Activated naive CD8-positive, alpha-beta T cell (primary cell): ENCODE results near the gene ASB5.
"Not testable (repeated sequence)": the region's sequence is repeated elsewhere in the genome, so short reads cannot be mapped to it uniquely, and the experiment has no call there.

Source experiments
- H3K27ac Mint-ChIP-seq: one replicate; pipeline ENCODE4 v1.8.0; 2021; ENCODE audit warnings: mixed read lengths
- H3K27me3 Mint-ChIP-seq: one replicate; pipeline ENCODE4 v1.8.0; 2021; ENCODE audit warnings: mixed read lengths
- H3K36me3 Mint-ChIP-seq: one replicate; pipeline ENCODE4 v1.8.0; 2021; ENCODE audit warnings: mixed read lengths
- H3K4me1 Mint-ChIP-seq: one replicate; pipeline ENCODE4 v1.8.0; 2021; ENCODE audit warnings: low read depth, mixed read lengths
- H3K4me3 Mint-ChIP-seq: one replicate; pipeline ENCODE4 v1.8.0; 2021; ENCODE audit warnings: mild to moderate bottlenecking, mixed read lengths
- H3K9me3 Mint-ChIP-seq: one replicate; pipeline ENCODE4 v1.8.0; 2021; ENCODE audit warnings: low read depth, mixed read lengths

The ASB5 gene

GRCh38 chr4:176212351-176212750 is 56.7 kb downstream of the ASB5 start:
- not testable (repeated sequence) for H3K27ac Mint-ChIP-seq

GRCh38 chr4:176210579-176211296 is 58.3 kb downstream of the ASB5 start:
- no peak overlapping the region for H3K27ac Mint-ChIP-seq
- H3K4me1 Mint-ChIP-seq = no peaks in the 10 kb centered on the region
- H3K27me3 Mint-ChIP-seq = peaks cover 19% of the 10 kb centered on the region
- no peaks in the 10 kb centered on the region for H3K36me3 Mint-ChIP-seq
- H3K4me3 Mint-ChIP-seq = no peak overlapping the region
- H3K9me3 Mint-ChIP-seq = no peaks in the 10 kb centered on the region

More at GRCh38 chr4:176212351-176212750, 56.7 kb downstream of the ASB5 start:
- not testable (repeated sequence) for H3K4me3 Mint-ChIP-seq, H3K36me3 Mint-ChIP-seq, H3K27me3 Mint-ChIP-seq, H3K9me3 Mint-ChIP-seq, H3K4me1 Mint-ChIP-seq

- Mint-ChIP-seq H3K27me3 (peaks cover 19% of the 10 kb centered on the region), H3K9me3 (no peaks in the 10 kb centered on the region), H3K36me3 (no peaks in the 10 kb centered on the region), H3K27ac (no peak overlapping the region), H3K4me1 (no peaks in the 10 kb centered on the region), H3K4me3 (no peak overlapping the region)
Observed at GRCh38 chr4:176210101-176210500, 58.9 kb downstream of the ASB5 start.

DNA sequence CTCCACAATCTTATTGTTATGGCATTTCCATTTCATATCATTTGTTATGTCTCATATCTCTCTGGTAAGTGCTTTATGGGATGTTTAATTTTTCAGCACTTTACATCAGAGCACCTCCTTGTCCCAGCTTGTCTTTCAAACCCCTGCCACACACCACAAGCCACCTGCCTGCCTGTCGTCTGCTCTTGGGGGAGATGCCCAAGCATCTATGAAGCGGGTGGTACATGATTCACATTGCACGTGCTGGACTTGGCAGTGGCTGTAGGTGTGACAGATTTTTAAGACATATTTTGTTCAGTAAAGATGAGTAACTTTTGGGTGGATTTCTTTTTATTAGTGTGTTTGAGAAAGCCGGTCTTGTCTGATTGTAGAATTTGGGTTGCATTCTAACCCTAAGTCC is 59.5 kb downstream of the ASB5 start:
- Mint-ChIP-seq H3K27ac (no peak overlapping the region), H3K4me3 (no peak overlapping the region), H3K9me3 (no peaks in the 10 kb centered on the region), H3K4me1 (no peaks in the 10 kb centered on the region), H3K27me3 (peaks cover 19% of the 10 kb centered on the region), H3K36me3 (no peaks in the 10 kb centered on the region)

DNA sequence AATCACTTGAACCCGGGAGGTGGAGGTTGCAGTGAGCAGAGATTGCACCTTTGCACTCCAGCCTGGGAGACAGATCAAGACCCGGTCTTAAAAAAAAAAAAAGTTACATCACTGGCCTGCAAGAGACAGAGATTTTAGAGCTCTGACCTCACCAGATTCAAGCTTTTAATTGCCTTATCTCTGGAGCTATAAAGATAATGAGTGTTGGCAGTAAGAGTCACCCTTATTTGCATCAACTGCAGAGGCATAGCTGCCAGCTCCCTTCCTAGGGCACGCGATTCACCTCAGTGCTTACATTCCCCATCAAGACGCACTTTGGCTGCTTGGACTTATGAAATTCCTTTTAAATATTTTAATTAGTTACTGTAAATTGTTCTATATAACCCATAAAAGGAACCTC is 61.2 kb downstream of the ASB5 start:
- Mint-ChIP-seq H3K4me3 (no peak overlapping the region), H3K36me3 (no peaks in the 10 kb centered on the region), H3K27ac (no peak overlapping the region), H3K4me1 (no peaks in the 10 kb centered on the region), H3K9me3 (no peaks in the 10 kb centered on the region), H3K27me3 (peaks cover 19% of the 10 kb centered on the region)

- Mint-ChIP-seq H3K4me1 (no peaks in the 10 kb centered on the region), H3K27me3 (peaks cover 17% of the 10 kb centered on the region), H3K36me3 (no peaks in the 10 kb centered on the region), H3K27ac (no peak overlapping the region), H3K9me3 (no peaks in the 10 kb centered on the region), H3K4me3 (no peak overlapping the region)
Observed at GRCh38 chr4:176205299-176205698, 63.7 kb downstream of the ASB5 start.

- Mint-ChIP-seq H3K27ac (no peak overlapping the region), H3K9me3 (no peaks in the 10 kb centered on the region), H3K27me3 (no peaks in the 10 kb centered on the region), H3K36me3 (peaks cover 7% of the 10 kb centered on the region), H3K4me3 (no peak overlapping the region), H3K4me1 (peaks cover 25% of the 10 kb centered on the region)
Observed at GRCh38 chr4:176198316-176198903, 70.6 kb downstream of the ASB5 start.

DNA sequence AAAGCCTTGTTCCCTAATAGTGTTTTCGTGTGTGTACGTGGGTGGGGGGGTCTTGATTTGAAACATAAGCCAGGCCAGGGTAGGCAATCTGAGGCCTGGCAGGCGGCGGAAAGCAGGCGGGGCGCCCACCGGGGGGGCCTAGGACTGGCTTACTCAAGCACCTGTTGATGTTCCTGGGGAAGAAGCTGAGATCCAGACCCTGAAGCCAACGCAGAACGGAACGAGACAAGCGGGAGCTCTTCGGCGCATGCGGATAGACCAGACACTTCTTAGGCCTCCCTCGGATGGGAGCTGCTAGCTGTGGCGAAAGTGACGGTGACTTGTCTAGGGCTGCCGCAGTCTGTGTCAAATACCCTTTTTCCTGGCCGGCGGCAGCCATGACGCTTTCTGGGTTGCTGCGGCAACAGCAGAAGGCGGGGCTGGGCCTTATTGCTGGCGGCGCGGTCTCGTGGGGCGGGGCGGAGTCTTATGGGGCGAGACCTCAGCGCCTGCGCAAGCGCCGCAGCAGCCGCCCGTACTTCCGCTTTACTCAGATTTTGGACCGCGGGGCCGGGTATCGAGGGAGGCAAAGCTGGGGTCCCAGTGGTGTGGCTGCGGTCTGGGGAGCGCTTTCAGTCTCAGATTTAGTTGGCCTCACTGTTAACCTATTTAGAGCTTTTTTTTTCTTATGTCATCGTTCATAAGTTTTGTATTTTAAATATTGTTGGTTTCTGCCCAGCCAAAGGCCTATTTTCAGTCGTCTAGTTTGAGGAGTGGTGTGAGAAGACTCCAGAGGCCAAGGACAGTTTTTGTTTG is 73.6 kb downstream of the ASB5 start, which contains the start of gene SPATA4:
SPATA4 (minus strand) TSS at position 402 of the 795 bp plus-strand sequence; CDS start at position 379, 23 bp downstream.
- peaks cover 11% of the 10 kb centered on the region for H3K27me3 Mint-ChIP-seq
- peak within 1 kb of the TSS; percentile 92 for H3K27ac Mint-ChIP-seq
- H3K36me3 Mint-ChIP-seq = peaks cover 7% of the 10 kb centered on the region
- peaks cover 33% of the 10 kb centered on the region for H3K4me1 Mint-ChIP-seq
- H3K9me3 Mint-ChIP-seq = no peaks in the 10 kb centered on the region
- peak within 1 kb of the TSS; percentile 86 for H3K4me3 Mint-ChIP-seq

- Mint-ChIP-seq H3K4me3 (peak overlapping the region; percentile 75), H3K36me3 (peaks cover 7% of the 10 kb centered on the region), H3K9me3 (no peaks in the 10 kb centered on the region)
Observed at GRCh38 chr4:176193938-176194337, 75.1 kb downstream of the ASB5 start.

DNA sequence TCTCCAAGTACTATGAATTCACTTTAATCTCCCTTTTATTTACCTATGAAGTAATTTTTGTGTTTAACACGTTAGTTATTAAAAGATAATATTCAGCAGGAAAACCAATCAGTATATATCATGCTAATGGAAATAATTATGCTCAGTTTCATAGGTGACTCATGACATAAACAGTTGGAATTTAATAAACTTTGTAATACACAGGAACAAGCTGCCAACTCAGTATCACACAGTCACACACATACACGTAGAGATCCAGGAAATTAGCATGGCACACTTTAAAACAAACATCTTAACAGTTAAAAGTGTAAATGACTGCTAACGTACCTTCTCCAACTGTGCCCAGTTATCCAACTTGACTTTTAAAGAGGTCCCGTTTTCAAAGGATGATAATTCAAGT is 75.9 kb downstream of the ASB5 start:
- Mint-ChIP-seq H3K4me3 (peak overlapping the region; percentile 49), H3K36me3 (peaks cover 7% of the 10 kb centered on the region), H3K9me3 (no peaks in the 10 kb centered on the region), H3K27me3 (peaks cover 19% of the 10 kb centered on the region), H3K4me1 (peaks cover 37% of the 10 kb centered on the region), H3K27ac (peak overlapping the region; percentile 92)

More at GRCh38 chr4:176193938-176194337, 75.1 kb downstream of the ASB5 start:
- H3K27ac Mint-ChIP-seq = peak overlapping the region; percentile 92
- H3K27me3 Mint-ChIP-seq = peaks cover 16% of the 10 kb centered on the region
- H3K4me1 Mint-ChIP-seq = peaks cover 34% of the 10 kb centered on the region

- H3K27ac Mint-ChIP-seq = no peak overlapping the region
- H3K4me3 Mint-ChIP-seq = no peak overlapping the region
- peaks cover 19% of the 10 kb centered on the region for H3K27me3 Mint-ChIP-seq
- no peaks in the 10 kb centered on the region for H3K9me3 Mint-ChIP-seq
- peaks cover 40% of the 10 kb centered on the region for H3K4me1 Mint-ChIP-seq
- peaks cover 4% of the 10 kb centered on the region for H3K36me3 Mint-ChIP-seq
Observed at GRCh38 chr4:176191974-176192373, 77.0 kb downstream of the ASB5 start.

DNA sequence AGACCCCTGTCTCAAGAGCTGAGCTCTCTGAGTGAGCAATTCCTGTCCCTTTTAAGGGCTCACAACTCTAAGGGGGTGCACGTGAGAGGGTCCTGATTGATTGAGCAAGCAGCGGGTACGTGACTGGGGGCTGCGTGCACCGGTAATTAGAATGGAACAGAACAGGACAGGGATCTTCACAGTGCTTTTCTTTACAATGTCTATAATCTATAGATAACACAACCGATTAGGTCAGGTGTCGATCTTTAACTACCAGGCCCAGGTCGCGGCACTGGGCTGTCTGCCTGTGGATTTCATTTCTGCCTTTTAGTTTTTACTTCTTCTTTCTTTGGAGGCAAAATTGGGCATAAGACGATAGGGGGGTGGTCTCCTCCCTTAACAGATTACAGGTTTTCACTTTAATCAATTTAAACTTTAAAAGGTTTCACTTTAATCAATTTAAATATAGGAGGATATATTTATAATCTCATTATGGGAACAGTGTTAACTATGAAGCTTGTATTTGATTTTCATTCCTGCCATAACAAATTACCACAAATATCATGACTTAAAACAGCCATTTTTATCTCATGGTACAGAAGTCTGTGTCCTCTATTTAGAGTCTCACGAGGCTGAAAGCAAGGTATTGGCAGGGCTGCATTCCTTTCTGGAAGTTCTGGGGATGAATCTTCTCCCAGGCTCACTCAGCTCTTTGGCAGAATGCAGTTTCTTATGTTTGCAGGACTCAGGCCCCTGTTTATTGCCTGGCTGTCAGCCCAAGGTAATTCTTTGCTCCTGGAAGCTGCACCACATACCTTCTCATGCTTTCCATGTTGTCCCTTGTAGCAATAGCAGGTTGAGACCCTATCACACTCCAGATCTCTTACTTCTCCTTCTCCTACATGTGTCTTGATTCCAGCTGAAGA is 78.9 kb downstream of the ASB5 start:
- H3K9me3 Mint-ChIP-seq = no peaks in the 10 kb centered on the region
- H3K4me3 Mint-ChIP-seq = no peak overlapping the region
- no peaks in the 10 kb centered on the region for H3K36me3 Mint-ChIP-seq
- H3K4me1 Mint-ChIP-seq = peaks cover 31% of the 10 kb centered on the region
- H3K27me3 Mint-ChIP-seq = peaks cover 21% of the 10 kb centered on the region
- H3K27ac Mint-ChIP-seq = no peak overlapping the region

DNA sequence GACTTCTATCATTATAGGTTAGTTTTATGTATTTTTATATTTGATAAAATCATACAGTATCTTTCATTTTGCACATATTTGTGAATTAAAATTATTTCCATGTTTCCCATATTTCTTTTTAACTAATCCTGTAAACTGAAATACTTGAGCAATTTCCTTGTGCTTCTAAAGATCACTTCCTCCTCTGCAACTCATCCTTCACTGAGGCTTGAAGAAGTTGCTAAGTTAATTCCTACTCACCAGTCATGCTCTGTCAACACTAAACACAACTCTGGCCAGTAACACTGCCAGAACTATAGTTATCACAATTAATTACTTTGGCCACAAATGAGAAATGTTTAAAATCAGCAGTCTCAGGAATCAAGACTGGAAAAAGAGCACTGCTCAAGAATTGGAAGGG is 80.4 kb downstream of the ASB5 start:
- no peak overlapping the region for H3K27ac Mint-ChIP-seq
- no peak overlapping the region for H3K4me3 Mint-ChIP-seq
- H3K36me3 Mint-ChIP-seq = no peaks in the 10 kb centered on the region
- no peaks in the 10 kb centered on the region for H3K9me3 Mint-ChIP-seq
- peaks cover 21% of the 10 kb centered on the region for H3K4me1 Mint-ChIP-seq
- peaks cover 24% of the 10 kb centered on the region for H3K27me3 Mint-ChIP-seq

DNA sequence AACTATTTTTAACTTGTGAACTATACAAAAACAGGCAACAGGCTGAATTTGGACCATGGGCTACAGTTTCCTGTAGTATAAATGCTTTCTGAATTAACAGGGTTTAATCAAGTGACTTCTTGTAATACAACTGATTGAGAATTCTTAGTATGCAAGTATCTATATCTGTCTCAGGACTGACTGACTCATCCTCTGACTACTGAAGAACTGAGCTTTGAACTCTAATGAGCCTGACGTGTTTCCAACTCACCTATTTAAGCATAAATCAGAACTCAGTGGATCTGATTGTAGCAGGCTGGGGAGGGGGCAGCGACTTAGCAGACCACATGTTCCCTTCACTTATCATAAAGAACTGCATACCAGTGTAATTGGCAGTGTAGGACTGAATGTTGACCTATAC is 81.4 kb downstream of the ASB5 start:
- Mint-ChIP-seq H3K27ac (no peak overlapping the region), H3K4me1 (peaks cover 12% of the 10 kb centered on the region), H3K9me3 (no peaks in the 10 kb centered on the region), H3K4me3 (no peak overlapping the region), H3K36me3 (no peaks in the 10 kb centered on the region), H3K27me3 (peaks cover 28% of the 10 kb centered on the region)
